ENCODE data around the gene GULP1. TPM values are rescaled to one million over a fixed set of nuclear protein-coding genes. Genes with fewer than 3 reads are reported as not detected.

GULP1 gene
- total and polyA plus RNA-seq, 3 donors from 2014 or later: 76.2 to 90.3 (median 78.5) TPM

DNA sequence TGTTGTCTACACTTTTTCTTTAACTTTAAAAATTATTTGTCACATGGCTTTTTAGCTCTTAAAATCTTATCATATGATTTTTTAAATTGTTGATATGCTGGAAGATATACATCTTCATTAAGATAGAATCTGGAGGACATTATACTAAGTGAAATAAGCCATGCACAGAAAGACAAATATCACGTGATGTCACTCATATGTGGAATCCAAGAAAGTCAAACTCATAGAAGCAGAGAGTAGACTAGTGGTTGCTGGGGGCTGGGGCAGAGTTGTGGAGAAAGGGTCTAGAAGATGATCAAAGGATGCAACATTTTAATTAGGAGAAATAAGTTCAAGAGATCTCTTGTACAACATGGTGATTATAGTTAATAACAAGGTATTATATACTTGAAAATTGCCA is 280.9 kb downstream of the GULP1 start:
- no peaks in the 10 kb centered on the region for H3K9me3 ChIP-seq
- no peaks in the 10 kb centered on the region for H3K27me3 ChIP-seq
- no peak overlapping the region for H3K27ac ChIP-seq
- no peak for DNase-seq
- 89 to 98% methylated on average over 1 of the region's 1 CpG for WGBS, 2 donors
- TF ChIP-seq, protein P1, sequence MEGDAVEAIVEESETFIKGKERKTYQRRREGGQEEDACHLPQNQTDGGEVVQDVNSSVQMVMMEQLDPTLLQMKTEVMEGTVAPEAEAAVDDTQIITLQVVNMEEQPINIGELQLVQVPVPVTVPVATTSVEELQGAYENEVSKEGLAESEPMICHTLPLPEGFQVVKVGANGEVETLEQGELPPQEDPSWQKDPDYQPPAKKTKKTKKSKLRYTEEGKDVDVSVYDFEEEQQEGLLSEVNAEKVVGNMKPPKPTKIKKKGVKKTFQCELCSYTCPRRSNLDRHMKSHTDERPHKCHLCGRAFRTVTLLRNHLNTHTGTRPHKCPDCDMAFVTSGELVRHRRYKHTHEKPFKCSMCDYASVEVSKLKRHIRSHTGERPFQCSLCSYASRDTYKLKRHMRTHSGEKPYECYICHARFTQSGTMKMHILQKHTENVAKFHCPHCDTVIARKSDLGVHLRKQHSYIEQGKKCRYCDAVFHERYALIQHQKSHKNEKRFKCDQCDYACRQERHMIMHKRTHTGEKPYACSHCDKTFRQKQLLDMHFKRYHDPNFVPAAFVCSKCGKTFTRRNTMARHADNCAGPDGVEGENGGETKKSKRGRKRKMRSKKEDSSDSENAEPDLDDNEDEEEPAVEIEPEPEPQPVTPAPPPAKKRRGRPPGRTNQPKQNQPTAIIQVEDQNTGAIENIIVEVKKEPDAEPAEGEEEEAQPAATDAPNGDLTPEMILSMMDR (IDR thresholded peaks at IDR 0.05): no peak
- no peak for TF ChIP-seq POLR2A (IDR thresholded peaks at IDR 0.05)
- intact Hi-C loops (cut with DNase I; ENCODE audit: low total_unique reads): no loop called here
- H3K4me1 ChIP-seq: no peaks in the 10 kb centered on the region
- no peaks in the 10 kb centered on the region for H3K36me3 ChIP-seq (ENCODE audit: low read depth, missing control alignments)
- H3K4me3 ChIP-seq: no peak overlapping the region

DNA sequence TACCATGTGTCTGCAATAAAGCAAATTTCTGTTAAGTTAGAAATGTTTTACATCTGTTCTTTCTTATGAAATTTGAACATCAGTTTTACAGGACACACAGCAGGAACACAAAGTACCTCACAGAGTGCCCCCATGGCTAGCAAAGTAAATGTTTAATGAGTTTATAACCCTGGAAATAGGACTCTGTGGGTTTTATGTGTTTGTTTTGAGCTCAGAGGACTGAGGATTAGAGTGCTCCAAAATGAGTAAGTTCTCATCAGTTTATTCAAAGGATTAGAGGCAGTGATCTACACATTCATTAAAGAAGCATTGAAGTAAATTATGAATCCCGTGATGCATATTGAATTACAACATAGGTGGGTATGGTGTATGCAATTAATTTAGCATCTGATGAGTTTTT is 281.8 kb downstream of the GULP1 start:
- DNase-seq: no peak
- TF ChIP-seq, protein P1 (IDR thresholded peaks at IDR 0.05): no peak
- no peak for TF ChIP-seq POLR2A (IDR thresholded peaks at IDR 0.05)
- intact Hi-C loops (cut with DNase I; ENCODE audit: low total_unique reads): no loop called here
- Histone ChIP-seq H3K36me3 (ENCODE audit: low read depth, missing control alignments) (no peaks in the 10 kb centered on the region), H3K4me1 (no peaks in the 10 kb centered on the region), H3K9me3 (no peaks in the 10 kb centered on the region), H3K4me3 (no peak overlapping the region), H3K27me3 (no peaks in the 10 kb centered on the region), H3K27ac (peak overlapping the region in 1 of 2 donors; percentile 20)
- 53 to 77% methylated on average over 1 of the region's 1 CpG for WGBS, 2 donors

DNA sequence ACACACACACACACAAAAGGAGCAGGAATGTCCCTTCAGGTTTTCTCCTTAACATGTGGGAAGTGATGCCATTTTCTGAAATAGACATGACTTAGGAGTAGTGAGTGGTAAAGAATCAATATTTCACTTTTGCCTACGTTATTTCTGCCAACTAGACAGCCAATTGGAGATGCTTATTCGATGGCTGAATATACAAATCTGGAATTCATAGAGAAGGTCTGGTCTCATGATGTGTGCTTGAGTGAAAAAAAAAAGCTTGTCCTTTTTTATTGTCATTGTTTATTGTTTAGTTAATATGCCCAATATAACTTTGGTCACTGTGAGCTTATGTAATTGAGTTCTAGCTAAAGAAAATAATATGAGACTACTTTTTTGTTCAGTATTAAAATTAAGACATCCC is 284.3 kb downstream of the GULP1 start:
- WGBS, 2 donors: 89 to 93% methylated on average over 2 of the region's 2 CpGs
- TF ChIP-seq, protein P1 (IDR thresholded peaks at IDR 0.05): no peak
- TF ChIP-seq POLR2A (IDR thresholded peaks at IDR 0.05): no peak
- Histone ChIP-seq H3K4me3 (no peak overlapping the region), H3K9me3 (no peaks in the 10 kb centered on the region), H3K36me3 (ENCODE audit: low read depth, missing control alignments) (no peaks in the 10 kb centered on the region), H3K27me3 (no peaks in the 10 kb centered on the region), H3K27ac (no peak overlapping the region), H3K4me1 (no peaks in the 10 kb centered on the region)
- no peak for DNase-seq
- intact Hi-C loops (cut with DNase I; ENCODE audit: low total_unique reads): no loop called here

DNA sequence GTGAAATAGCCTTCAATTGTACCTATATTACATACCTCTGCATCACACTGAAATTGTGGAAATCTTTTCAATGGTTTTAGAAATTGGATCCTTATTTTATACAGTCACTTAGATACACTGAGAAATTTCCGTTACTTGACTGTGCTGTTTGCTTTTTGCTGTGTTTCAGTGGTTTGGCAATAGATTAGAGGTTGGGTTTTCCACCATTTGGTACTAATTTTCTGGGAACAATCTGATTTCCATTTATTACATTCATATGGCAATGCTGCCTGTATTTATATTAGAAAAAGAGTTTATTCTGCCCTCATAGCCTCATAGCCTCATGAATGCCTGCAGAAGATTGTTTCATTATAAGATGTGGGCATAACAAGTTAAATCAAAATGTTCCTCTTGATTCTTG is 285.0 kb downstream of the GULP1 start:
- no peak for DNase-seq
- intact Hi-C loops (cut with DNase I; ENCODE audit: low total_unique reads): no loop called here
- Histone ChIP-seq H3K27ac (no peak overlapping the region), H3K4me3 (no peak overlapping the region), H3K9me3 (no peaks in the 10 kb centered on the region), H3K4me1 (no peaks in the 10 kb centered on the region), H3K27me3 (no peaks in the 10 kb centered on the region), H3K36me3 (ENCODE audit: low read depth, missing control alignments) (no peaks in the 10 kb centered on the region)
- 73% methylated on average over 1 of the region's 1 CpG for WGBS, 2 donors
- no peak for TF ChIP-seq POLR2A (IDR thresholded peaks at IDR 0.05)
- TF ChIP-seq, protein P1 (IDR thresholded peaks at IDR 0.05): no peak

DNA sequence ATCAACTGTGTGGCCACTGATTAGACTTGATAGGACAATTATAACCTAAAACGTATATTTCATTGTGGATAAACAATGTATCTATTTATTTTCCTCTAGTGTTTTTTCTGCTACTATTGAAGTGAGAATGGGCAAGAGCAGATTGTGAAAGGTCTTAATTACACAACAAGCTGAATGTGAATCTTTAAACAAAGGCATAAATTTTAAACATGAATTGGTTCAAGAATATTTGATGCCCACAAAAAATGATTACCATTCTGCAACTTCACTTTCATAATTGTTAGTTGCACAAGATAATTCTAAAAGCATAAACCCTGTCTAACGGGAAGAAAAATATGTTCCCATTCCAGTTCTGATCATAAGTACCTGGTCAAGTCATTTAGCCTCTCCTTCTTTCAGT is 285.6 kb downstream of the GULP1 start:
- Histone ChIP-seq H3K4me3 (no peak overlapping the region), H3K27me3 (no peaks in the 10 kb centered on the region), H3K36me3 (ENCODE audit: low read depth, missing control alignments) (no peaks in the 10 kb centered on the region), H3K9me3 (no peaks in the 10 kb centered on the region), H3K27ac (no peak overlapping the region), H3K4me1 (no peaks in the 10 kb centered on the region)
- WGBS, 2 donors: 67 to 68% methylated on average over 2 of the region's 2 CpGs
- intact Hi-C loops (cut with DNase I; ENCODE audit: low total_unique reads): no loop called here
- TF ChIP-seq POLR2A (IDR thresholded peaks at IDR 0.05): no peak
- TF ChIP-seq, protein P1 (IDR thresholded peaks at IDR 0.05): no peak
- no peak for DNase-seq

Data from testis (tissue), 3 donors.